SKM-1 (cell line): ENCODE results near the gene ADCK1.
"Not testable (repeated sequence)": the region's sequence is repeated elsewhere in the genome, so short reads cannot be mapped to it uniquely, and the experiment has no call there.

Experiments used
- DNase-seq: peaks from one replicate; lab custom pipeline; 2025; ENCODE audit not compliant: unreplicated experiment; lab: John Stamatoyannopoulos, UW

Gene ADCK1

DNA sequence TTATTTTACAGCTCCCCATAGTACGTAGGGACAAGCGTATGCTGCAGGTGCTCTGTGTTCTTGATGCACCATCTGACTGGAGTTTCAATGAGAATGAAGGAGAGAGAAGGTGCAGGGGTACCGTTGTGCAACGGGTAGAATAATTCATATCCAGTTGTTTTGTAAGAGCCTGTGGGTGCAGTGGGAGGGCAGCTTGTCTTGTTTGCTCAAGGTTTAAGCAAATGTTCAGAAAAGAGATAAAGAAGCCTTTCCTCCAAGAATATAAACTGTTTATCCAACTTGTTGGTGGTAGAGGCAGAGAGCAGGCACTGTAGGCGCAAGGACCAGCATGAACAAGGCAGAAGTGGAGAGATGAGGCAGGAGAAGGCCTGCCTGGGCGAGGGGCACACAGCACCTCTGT, 64.2 kb downstream of the ADCK1 start:
- DNase-seq, result no peak

DNA sequence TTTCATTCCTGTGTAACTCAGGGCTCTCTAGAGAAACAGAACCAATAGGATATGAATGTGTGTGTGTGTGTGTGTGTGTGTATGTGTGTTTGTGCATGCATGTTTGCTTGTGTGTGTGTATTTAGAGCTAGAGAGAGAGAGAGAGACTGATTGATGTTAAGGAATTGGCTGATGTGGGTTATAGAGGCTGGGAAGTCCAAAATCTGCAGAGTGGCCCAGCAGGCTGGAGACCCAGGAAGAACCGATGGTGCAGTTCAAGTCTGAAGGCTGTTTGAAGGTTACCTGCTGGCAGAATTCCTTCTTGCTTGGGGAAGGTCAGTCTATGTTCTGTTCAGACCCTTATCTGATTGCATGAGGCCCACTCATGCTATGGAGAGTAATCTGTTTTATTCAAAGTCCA, 64.7 kb downstream of the ADCK1 start:
- DNase-seq, result no peak

GRCh38 chr14:77865455-77865854, 65.5 kb downstream of the ADCK1 start:
- no peak for DNase-seq

DNA sequence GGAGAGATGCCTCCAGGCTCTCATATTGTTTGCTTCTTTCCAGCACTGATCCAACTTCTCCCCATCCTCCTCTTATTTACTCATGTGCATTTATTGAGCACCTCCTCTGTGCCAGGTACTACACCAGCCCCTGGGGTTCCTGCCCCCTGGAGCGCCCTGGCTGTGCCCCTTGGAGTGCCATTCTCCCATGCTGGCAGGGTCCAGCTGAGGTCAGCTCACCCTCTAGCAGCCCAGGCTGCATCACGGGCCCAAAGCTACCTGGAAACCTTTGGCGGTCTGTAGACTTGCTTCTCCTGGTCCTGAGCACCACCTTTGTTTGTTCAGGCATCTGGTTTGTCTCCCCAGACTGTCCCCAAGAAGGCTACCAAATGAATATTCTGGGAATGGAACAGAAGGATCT, 67.0 kb downstream of the ADCK1 start:
- DNase-seq, result no peak

GRCh38 chr14:77867476-77867875, 67.6 kb downstream of the ADCK1 start:
- DNase-seq, result no peak

- DNase-seq, result no peak
Observed at GRCh38 chr14:77868552-77869285, 68.8 kb downstream of the ADCK1 start.

DNA sequence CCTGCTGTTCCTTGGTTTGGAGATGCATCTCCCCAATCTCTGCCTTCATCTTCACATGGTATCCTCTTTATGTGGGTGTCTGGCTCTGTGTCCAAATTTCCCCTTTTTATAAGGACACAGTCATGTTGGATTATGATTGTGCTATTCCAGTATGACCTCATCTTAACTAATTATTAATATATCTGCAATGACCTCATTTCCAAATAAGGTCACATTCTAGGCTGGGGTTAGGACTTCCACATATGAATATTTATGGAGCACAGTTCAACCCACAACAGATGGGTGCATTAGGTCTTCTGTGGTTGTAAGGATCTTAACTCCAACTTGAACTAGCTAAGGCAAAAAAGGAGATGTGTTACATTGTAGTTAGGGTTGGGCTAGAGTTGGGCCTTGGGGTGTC, 69.4 kb downstream of the ADCK1 start:
- DNase-seq, result no peak

DNA sequence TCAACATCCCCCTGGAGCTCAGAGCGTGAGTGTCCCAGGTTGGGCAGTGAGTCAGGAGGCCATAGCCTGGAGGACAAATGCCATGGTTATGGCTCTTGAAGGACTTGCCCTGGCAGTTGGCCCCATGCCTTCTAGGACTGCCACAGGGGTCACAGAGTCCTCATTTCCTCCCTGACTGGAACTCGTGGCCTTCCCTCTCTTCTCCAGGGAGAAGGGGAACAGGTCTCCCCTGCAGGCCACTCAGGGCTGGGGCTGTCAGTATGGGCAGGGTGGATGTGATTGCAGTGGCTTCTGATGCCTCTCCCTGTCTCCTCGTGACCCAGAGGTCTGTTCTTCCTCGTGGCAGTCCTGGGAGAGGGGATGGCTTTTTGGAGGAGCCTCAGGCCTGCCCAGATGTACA, 70.7 kb downstream of the ADCK1 start:
- no peak for DNase-seq

DNA sequence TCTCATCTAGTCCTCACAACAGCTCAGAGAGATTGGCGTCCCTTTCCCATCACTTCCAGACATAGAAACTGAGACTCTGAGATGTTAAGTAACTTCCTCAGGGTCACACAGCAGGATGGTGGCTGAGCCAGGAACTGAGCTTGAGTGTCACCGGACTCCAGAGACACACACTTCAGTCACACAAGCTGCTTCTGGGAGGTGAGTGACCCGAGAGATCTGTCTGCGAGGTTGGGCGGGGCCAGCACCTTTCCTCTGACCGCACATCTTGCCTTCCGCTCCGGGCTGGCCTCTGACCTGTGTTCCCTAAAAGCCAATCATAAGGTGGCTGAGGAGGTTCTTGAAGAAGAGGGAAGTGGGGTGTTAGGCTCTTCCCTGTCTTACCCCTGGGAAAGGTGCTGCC, 72.2 kb downstream of the ADCK1 start:
- DNase-seq, result no peak

DNA sequence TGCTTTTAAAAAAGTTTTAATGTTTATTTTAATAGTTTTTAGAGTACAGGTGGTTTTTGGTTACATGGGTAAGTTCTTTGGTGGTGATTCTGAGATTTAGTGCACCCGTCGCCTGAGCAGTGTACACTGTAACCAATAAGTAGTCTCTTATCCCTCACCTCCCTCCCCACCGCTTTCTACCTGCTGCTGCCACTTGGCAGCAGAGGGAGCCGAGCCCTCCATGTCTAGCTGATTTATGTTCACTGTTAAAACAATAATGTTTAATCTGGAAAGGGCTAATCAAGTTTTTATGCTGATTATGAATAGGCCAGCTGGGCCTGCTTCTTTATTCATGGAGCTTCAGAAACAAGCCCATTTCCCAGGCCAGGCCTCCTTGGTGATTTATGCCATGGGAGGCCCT, 73.1 kb downstream of the ADCK1 start:
- DNase-seq, result no peak

DNA sequence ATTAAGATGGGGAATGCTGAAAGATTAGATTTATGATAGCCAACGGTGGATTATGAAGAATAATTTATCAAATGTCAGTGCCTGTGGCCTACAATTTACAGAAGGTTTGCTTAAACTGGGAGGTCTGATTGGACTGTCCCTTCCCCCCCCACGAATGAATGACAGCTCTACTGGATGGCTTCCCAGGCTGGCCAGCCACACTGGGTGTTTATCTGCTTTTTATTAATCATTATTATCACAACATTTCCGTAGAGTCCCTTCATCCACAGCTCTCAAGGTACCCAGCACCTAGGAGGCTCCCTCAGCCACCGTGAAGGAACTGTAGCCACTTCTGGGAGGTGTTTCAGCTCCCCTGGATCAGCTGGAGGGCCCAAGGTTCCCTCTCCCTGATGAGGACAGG, 78.9 kb downstream of the ADCK1 start:
- no peak for DNase-seq

- no peak for DNase-seq
Observed at GRCh38 chr14:77880056-77880455, 80.1 kb downstream of the ADCK1 start.

GRCh38 chr14:77882098-77882497, 82.2 kb downstream of the ADCK1 start:
- no peak for DNase-seq

- DNase-seq, result no peak
Observed at GRCh38 chr14:77882636-77883035, 82.7 kb downstream of the ADCK1 start.

DNA sequence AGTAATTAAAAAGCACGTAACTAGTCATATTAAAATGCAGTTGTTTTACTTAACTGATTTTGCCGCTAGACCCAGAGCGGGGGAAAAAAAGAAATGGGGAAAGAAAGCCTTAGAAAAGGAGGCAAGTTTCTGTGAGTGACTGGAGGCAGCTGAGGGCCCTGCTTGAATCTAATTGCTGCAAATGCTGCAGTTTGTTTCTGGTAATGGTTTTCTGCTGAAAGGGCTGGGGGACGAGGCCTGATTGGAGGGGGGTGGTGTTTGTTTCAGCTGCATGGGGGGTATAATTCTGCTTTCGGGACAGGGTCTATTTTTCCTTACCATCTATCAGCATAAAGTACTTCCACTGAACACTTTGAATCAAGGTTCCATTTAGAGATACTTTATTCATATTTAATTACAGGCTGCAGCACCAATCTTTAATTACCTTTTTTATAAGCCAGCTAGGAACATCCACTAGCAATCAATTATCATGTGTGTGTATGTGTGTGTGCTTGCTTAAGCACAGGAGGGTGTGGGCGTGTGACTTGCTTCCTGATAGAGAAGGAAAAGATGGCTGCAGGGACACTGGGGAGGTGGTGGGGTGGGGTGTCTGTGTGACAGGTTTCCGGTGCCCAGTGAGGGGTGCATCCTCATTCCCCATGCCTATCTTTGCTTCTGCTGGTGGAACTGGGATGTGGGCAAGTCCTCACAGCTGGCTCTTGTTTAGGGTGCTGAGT, 83.4 kb downstream of the ADCK1 start:
- no peak for DNase-seq

DNA sequence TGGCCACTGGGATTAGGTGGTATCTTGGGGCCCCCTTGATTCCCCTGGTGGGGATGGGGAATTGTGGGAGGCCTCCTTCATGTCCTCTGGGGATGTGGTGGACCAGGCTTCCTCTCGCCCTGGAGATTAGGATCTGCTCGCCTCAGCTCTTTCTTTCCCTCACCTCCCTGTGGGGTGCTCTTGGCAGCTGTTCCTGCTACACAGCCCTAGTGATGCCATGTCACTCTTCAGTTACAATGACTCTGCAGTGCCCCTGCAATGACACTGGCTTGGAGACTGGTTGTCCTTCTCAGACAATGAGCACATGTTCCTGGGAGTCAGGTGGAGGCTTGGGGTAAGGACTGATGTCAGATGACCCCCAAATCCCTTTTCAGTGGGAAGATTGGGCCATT, 83.9 kb downstream of the ADCK1 start:
- DNase-seq, result no peak

DNA sequence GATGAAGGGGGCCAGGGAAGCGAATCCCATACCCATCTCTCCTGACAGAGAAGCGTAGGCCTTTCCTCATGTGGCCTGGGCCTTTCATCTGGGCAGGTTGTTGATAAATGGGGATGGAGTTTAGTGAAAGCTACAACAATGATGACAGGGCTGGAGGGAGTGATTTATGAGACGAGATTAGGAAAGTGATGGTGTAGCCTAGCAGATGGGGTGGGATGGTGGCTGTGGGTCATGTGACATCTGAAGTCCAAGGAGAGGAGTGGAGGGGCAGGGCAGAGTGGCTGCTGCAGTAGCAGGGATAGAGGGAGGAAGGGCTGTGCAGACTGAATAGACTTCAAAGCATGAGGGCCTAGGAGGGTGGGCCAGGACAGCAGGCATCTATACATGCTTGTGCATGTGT, 85.5 kb downstream of the ADCK1 start:
- no peak for DNase-seq

DNA sequence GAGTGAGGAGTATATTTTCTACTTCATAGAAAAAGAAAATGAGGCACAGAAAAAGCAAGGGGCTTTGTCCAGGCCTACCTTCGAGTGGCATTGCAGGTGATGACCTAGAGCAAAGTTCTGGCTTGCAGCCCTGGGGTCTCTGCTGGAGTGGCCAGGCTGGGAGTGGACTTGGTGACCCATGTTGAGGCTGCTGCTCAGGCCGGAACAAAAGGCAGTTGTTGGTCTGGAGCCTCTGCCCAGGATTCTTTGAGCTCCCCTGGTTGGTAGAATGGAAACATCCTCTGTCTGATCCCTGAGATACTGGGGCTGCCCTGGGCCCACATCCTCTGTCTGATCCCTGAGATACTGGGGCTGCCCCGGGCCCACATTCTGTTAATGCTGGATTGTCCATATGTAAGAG, 86.1 kb downstream of the ADCK1 start:
- DNase-seq, result no peak

DNA sequence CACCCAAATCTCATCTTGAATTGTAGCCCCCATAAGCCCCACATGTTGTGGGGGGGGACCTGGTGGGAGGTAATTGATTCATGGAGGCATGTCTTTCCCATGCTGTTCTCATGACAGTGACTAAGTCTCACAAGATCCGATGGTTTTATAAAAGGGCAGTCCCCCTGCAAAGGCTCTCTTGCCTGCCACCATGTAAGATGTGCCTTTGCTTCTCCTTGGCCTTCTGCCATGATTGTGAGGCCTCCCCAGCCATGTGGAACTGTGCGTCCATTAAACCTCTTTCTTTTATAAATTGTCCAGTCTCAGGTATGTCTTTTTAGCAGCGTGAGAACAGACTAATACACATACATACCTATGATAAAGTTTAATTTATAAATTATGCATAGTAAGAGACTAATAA, 89.0 kb downstream of the ADCK1 start:
- not testable (repeated sequence) for DNase-seq

- DNase-seq, result no peak
Observed at GRCh38 chr14:77889971-77890442, 90.1 kb downstream of the ADCK1 start.

- no peak for DNase-seq
Observed at GRCh38 chr14:77890873-77891272, 91.0 kb downstream of the ADCK1 start.

DNA sequence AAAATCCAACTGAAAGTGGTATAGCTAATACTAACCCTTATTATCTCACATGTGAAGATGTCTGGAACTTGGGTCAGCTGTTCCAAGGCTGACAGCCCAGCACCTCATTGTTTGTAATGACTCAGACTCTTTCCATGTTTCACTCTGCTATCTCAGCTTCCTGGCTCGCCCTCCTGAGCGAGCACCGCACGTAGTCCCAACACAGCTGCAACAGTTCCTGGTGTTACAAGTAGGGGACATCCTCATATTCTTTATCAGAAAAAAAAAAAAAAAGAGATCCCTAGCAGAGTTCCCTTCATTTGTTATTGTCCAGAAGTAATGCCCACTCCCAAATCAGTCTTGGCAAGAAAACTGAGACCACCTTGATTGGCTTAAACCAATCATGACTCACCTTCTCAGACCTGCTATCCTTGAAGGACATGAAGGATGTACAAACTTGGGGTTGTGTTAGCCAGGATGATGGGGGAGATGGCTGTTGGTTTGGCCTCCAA, 92.5 kb downstream of the ADCK1 start:
- DNase-seq, result no peak
